Epithelial cell of esophagus (primary cell): ENCODE results near the gene SPIN1.

Experiments
- DNase-seq: peaks from one replicate; pipeline ENCODE4 v3.0.0; 2010; ENCODE audit warnings: low read depth
- H3K4me3 ChIP-seq: 2 replicates; pipeline ENCODE4 v1.5.1; 2011; ENCODE audit warnings: mild to moderate bottlenecking, low read length, control low read depth
- TF ChIP-seq, protein P1 (sequence below): IDR thresholded peaks from 2 replicates; pipeline ENCODE4 v1.5.1; 2011; ENCODE audit warnings: low read depth, mild to moderate bottlenecking, low read length, control low read depth, inconsistent platforms; ENCODE audit not compliant: insufficient read depth; ENCODE audit errors: missing control alignments

Gene SPIN1

DNA sequence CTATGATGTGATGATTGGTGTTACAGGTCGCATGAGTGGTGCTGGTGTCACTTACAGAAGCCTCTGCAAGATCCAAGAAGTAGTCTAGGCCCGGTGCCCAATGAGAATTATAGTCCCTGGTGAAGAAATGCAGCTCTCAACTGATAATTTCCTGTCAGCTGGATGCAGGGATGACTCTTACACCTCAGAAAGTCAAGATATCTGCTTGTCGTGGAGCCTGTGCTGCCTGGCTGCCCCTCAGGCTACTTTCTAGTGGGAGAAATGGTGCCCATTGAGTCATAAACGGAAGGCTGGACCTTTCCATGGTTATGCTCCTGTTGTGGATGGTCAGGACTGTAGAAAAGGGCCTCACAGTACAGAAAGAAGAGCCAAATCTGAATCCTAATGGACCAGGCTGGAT, 99.9 kb downstream of the SPIN1 start:
- no peak for DNase-seq
- H3K4me3 ChIP-seq: no peak overlapping the region
- TF ChIP-seq, protein P1, sequence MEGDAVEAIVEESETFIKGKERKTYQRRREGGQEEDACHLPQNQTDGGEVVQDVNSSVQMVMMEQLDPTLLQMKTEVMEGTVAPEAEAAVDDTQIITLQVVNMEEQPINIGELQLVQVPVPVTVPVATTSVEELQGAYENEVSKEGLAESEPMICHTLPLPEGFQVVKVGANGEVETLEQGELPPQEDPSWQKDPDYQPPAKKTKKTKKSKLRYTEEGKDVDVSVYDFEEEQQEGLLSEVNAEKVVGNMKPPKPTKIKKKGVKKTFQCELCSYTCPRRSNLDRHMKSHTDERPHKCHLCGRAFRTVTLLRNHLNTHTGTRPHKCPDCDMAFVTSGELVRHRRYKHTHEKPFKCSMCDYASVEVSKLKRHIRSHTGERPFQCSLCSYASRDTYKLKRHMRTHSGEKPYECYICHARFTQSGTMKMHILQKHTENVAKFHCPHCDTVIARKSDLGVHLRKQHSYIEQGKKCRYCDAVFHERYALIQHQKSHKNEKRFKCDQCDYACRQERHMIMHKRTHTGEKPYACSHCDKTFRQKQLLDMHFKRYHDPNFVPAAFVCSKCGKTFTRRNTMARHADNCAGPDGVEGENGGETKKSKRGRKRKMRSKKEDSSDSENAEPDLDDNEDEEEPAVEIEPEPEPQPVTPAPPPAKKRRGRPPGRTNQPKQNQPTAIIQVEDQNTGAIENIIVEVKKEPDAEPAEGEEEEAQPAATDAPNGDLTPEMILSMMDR: no peak

DNA sequence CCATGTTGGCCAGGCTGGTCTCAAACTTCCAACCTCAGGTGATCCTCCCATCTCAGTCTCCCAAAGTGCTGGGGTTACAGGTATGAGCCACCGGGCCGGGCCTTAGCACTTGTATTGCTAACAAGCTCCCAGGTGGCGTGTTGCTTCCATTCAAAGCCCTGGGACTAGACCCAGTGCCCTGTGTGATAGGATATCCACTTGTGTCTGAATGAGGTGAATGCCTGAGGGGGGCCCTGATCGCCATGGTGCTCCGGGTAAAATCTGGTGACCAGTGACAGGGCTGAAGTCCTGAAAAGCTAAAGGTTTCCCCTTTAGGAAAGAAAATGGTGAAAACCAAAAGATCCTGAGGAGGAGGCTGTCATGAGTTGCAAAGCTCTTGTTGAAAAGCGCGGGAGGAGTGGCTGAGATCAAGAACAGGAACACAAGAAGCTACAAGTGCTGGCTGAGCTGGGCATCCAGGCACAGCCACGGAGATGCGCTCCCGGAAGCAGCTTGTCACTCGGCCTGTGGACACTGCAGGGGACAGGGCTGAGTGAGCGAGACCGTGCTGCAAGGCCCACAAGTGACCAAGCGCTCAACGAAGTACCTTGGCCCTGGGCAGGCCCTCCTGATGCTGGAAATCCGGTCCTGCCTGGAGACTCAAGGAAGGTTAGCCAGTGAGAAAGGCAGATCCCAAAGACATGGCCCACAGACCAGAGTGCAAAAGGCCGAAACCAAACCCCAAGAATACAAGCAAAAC, 106.9 kb downstream of the SPIN1 start:
- DNase-seq: no peak

DNA sequence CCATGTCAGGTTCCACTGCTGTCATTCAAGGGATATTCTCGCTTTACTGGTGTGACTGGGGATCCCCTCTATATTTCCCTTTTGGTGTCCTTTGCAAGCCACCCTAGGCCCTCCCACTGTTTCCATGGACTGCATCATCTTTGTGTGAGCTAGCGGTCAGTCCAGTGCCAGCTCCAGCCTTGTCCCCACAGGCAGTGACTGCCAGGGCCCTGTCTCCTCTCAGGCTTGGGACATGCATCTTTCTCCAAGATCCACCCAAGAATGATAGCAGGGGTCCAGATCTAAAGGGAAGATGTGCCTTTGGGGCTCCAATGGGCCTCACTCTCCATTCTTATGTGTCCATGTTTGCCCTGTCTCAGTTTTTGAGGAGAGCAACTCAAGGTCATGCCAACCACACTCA, 109.0 kb downstream of the SPIN1 start:
- TF ChIP-seq, protein P1: no peak
- no peak overlapping the region for H3K4me3 ChIP-seq
- DNase-seq: no peak

More for the DNA sequence above, 106.9 kb downstream of the SPIN1 start:
- TF ChIP-seq, protein P1: no peak
- H3K4me3 ChIP-seq: no peak overlapping the region

DNA sequence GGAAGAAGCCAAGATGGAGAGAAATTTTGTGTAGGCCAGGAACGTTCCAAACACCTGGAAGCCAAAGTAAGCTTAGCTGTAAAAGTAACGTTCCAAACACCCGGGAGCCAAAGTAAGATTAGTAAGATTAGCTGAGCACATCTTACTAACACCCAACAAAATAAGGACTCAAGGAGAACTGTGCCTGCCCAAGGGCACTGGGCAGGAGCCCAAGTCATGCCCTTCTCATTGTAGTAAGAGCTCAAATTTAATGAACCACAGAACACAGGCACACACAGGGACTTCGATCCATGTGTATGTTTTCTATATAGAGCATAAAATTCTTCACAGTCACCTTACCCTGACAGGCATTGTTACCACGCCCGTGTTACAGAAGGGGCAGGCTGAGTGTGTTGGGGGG, 110.6 kb downstream of the SPIN1 start:
- no peak overlapping the region for H3K4me3 ChIP-seq
- TF ChIP-seq, protein P1: no peak
- DNase-seq: no peak

DNA sequence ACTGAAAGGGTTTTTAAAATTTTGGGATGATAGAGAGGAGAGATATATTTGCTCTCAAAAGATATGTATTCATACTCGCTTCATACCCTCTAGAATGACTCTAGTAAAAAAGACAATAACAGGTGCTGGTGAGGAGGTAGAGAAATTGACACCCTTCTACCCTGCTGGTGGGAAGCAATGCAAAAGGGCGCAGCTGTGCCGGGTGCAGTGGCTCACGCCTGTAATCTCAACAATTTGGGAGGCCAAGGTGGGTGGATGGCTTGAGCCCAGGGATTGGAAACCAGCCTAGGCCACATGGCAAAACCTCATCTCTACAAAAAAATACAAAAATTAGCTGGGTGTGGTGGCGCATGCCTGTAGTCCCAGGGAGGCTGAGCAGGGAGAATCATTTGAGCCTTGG, 112.8 kb downstream of the SPIN1 start:
- DNase-seq: no peak
- TF ChIP-seq, protein P1: no peak
- H3K4me3 ChIP-seq: no peak overlapping the region

DNA sequence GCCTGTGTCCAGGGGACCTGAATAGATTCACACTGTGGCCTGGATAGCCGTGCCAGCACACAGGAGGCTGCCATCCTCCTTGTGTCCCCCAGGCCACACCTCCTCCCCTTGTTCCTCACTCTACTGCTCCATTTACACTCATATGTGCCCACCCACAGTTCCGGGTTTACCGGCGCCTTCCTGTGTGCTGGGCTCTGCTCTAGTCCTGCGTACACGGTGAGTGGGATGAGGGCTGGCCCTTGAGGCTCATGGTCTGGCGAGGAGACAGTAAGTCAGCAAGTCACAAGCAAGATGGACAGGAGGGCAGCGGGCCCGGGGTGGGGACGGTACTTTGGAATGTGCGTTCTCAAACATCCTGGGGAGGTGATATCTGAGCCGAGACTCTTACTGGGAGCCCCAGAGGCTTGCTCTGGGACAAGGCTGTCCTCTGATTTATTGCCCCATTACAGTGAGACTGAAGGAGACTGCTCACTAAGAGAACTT, 114.3 kb downstream of the SPIN1 start:
- H3K4me3 ChIP-seq: no peak overlapping the region
- no peak for DNase-seq
- TF ChIP-seq, protein P1: no peak
